OCI-LY7 (cell line): ENCODE results near the gene ZEB1.
"Not testable (repeated sequence)": the region's sequence is repeated elsewhere in the genome, so short reads cannot be mapped to it uniquely, and the experiment has no call there.

Experiments
- EZH2phosphoT487 ChIP-seq: fragments of 200-600 bp; sonication (generic); IDR thresholded peaks from 2 replicates; pipeline ENCODE4 v1.6.1; 2018; ENCODE audit warnings: low read depth, borderline replicate concordance, mild to moderate bottlenecking, mixed run types, antibody characterized with exemption, low read length, moderate library complexity, mixed read lengths
- TF ChIP-seq, protein P1 (sequence below): fragments of 200-600 bp; sonication (generic); conservative IDR thresholded peaks from 2 replicates; pipeline ENCODE4 v1.5.1; 2014; ENCODE audit warnings: mild to moderate bottlenecking, antibody characterized with exemption, low read length, moderate library complexity, mixed read lengths

DNA sequence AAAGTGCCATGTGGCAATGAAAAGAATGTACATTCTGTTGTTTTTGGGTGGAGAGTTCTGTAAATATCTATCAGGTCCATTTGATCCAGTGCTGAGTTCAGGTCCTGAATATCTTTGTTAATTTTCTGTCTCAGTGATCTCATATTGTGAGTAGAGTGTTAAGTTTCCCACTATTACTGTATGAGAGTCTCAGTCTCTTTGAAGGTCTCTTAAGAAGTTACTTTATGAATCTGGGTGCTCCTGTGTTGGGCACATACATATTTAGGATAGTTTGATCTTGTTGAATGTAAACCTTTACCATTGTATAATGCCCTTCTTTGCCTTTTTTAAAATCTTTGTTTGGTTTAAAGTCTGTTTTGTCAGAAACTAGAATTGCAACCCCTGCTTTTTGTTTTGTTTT is 109.5 kb downstream of the ZEB1 start:
- TF ChIP-seq, protein P1, sequence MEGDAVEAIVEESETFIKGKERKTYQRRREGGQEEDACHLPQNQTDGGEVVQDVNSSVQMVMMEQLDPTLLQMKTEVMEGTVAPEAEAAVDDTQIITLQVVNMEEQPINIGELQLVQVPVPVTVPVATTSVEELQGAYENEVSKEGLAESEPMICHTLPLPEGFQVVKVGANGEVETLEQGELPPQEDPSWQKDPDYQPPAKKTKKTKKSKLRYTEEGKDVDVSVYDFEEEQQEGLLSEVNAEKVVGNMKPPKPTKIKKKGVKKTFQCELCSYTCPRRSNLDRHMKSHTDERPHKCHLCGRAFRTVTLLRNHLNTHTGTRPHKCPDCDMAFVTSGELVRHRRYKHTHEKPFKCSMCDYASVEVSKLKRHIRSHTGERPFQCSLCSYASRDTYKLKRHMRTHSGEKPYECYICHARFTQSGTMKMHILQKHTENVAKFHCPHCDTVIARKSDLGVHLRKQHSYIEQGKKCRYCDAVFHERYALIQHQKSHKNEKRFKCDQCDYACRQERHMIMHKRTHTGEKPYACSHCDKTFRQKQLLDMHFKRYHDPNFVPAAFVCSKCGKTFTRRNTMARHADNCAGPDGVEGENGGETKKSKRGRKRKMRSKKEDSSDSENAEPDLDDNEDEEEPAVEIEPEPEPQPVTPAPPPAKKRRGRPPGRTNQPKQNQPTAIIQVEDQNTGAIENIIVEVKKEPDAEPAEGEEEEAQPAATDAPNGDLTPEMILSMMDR = not testable (repeated sequence)
- TF ChIP-seq EZH2phosphoT487 = not testable (repeated sequence)
